ENCODE data around the gene PAOX.

Gene PAOX

GRCh38 chr10:133350283-133350949 lies 28.6 kb upstream of the PAOX start:
- no peak for DNase-seq (ENCODE audit: low read depth)
- no peak overlapping the region for H3K4me3 ChIP-seq (ENCODE audit: low read depth, low read length)
- TF ChIP-seq, protein P1, sequence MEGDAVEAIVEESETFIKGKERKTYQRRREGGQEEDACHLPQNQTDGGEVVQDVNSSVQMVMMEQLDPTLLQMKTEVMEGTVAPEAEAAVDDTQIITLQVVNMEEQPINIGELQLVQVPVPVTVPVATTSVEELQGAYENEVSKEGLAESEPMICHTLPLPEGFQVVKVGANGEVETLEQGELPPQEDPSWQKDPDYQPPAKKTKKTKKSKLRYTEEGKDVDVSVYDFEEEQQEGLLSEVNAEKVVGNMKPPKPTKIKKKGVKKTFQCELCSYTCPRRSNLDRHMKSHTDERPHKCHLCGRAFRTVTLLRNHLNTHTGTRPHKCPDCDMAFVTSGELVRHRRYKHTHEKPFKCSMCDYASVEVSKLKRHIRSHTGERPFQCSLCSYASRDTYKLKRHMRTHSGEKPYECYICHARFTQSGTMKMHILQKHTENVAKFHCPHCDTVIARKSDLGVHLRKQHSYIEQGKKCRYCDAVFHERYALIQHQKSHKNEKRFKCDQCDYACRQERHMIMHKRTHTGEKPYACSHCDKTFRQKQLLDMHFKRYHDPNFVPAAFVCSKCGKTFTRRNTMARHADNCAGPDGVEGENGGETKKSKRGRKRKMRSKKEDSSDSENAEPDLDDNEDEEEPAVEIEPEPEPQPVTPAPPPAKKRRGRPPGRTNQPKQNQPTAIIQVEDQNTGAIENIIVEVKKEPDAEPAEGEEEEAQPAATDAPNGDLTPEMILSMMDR (IDR thresholded peaks at IDR 0.05; ENCODE audit: insufficient read depth, low read depth, low read length, missing control alignments): no peak

- DNase-seq (ENCODE audit: low read depth): no peak
- TF ChIP-seq, protein P1 (IDR thresholded peaks at IDR 0.05; ENCODE audit: insufficient read depth, low read depth, low read length, missing control alignments): no peak
- no peak overlapping the region for H3K4me3 ChIP-seq (ENCODE audit: low read depth, low read length)
Measured at GRCh38 chr10:133350950-133351329, 28.1 kb upstream of the PAOX start.

GRCh38 chr10:133351408-133352318 lies 27.4 kb upstream of the PAOX start:
- TF ChIP-seq, protein P1 (IDR thresholded peaks at IDR 0.05; ENCODE audit: insufficient read depth, low read depth, low read length, missing control alignments): no peak
- no peak for DNase-seq (ENCODE audit: low read depth)
- H3K4me3 ChIP-seq (ENCODE audit: low read depth, low read length): no peak overlapping the region

GRCh38 chr10:133353202-133353959 lies 25.7 kb upstream of the PAOX start:
- no peak for DNase-seq (ENCODE audit: low read depth)
- H3K4me3 ChIP-seq (ENCODE audit: low read depth, low read length): no peak overlapping the region
- TF ChIP-seq, protein P1 (IDR thresholded peaks at IDR 0.05; ENCODE audit: insufficient read depth, low read depth, low read length, missing control alignments): no peak

DNA sequence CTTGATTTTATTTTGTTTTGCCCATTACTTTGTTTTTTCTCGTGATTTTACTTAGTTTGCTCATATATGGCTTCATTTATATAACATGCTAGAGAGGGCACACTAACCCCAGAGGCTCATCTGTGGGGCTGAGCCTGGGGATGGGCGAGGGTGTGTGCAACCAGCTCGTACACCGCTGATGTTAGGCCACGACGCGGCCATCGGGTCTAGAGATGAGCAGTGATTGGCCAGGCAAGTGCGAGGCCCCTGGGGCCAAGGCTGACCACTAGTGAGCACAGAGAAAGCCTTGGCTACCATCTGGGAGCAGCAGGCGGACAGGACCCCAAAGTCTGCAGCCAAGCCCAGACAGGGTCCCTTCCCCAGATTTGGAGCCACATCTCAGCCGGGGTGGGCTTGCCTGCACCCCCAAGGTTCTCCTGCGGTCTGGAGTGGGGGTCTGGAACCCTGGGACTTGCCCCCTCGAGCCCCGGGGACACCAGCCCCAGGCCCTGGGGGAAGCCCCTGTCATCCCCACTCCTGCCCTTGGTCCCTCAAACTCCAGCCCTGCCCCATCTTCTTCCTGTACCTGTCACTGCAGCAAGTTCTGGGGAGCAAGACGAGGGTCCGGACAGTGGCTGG lies 25.0 kb upstream of the PAOX start:
- H3K4me3 ChIP-seq (ENCODE audit: low read depth, low read length): no peak overlapping the region
- TF ChIP-seq, protein P1 (IDR thresholded peaks at IDR 0.05; ENCODE audit: insufficient read depth, low read depth, low read length, missing control alignments): no peak
- no peak for DNase-seq (ENCODE audit: low read depth)

GRCh38 chr10:133354672-133355240 lies 24.3 kb upstream of the PAOX start:
- no peak for DNase-seq (ENCODE audit: low read depth)
- TF ChIP-seq, protein P1 (IDR thresholded peaks at IDR 0.05; ENCODE audit: insufficient read depth, low read depth, low read length, missing control alignments): no peak
- no peak overlapping the region for H3K4me3 ChIP-seq (ENCODE audit: low read depth, low read length)
